ENCODE results near the gene TNFRSF8.

DNA sequence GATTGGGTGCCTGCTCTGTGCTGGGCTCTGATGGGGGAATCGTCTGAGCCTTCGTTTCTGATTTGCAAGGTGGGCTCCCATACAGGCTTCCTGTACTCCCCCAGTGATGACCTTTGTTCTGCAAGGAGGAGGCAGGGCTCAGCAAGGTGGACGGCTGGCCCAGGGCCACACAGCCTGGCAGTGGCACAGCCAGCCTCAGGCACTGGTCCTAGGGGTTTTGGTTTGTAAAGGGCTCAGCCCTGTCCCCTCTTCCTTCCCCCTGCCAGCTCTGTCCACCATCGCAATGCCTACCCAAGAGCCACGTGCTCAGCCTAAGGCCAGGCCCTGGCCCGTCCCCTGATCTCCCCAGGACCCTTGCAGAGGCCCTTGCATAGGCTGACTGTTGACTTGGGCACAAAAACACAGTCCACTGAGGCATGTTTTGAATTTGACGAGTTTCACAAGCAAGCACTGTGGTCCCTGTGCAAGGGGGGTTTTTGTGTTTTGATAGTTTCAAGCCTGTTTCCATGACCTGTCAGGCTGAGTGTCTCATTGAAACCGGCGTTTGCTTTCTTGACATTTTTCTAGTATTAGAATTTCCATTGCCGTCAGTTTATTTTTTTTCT lies 64.2 kb downstream of the TNFRSF8 start:
- no peak for TF ChIP-seq TAF1 (IDR thresholded peaks at IDR 0.05; ENCODE audit: borderline replicate concordance, insufficient read depth, low read length)
- TF ChIP-seq, protein P1, sequence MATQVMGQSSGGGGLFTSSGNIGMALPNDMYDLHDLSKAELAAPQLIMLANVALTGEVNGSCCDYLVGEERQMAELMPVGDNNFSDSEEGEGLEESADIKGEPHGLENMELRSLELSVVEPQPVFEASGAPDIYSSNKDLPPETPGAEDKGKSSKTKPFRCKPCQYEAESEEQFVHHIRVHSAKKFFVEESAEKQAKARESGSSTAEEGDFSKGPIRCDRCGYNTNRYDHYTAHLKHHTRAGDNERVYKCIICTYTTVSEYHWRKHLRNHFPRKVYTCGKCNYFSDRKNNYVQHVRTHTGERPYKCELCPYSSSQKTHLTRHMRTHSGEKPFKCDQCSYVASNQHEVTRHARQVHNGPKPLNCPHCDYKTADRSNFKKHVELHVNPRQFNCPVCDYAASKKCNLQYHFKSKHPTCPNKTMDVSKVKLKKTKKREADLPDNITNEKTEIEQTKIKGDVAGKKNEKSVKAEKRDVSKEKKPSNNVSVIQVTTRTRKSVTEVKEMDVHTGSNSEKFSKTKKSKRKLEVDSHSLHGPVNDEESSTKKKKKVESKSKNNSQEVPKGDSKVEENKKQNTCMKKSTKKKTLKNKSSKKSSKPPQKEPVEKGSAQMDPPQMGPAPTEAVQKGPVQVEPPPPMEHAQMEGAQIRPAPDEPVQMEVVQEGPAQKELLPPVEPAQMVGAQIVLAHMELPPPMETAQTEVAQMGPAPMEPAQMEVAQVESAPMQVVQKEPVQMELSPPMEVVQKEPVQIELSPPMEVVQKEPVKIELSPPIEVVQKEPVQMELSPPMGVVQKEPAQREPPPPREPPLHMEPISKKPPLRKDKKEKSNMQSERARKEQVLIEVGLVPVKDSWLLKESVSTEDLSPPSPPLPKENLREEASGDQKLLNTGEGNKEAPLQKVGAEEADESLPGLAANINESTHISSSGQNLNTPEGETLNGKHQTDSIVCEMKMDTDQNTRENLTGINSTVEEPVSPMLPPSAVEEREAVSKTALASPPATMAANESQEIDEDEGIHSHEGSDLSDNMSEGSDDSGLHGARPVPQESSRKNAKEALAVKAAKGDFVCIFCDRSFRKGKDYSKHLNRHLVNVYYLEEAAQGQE (IDR thresholded peaks at IDR 0.05; ENCODE audit: insufficient read depth in 1 of 2, low read depth in 2 of 2, low read length in 2 of 2): no peak
- TF ChIP-seq POLR2AphosphoS5 (IDR thresholded peaks at IDR 0.05; ENCODE audit: low read depth, low read length): no peak
